Panc1 (cell line): ENCODE results near the gene PDLIM7.
A peak's percentile ranks its signal among the peaks of the same experiment; 100 is the strongest.

ENCODE experiments used
- POLR2AphosphoS5 ChIP-seq: IDR thresholded peaks from 2 replicates; pipeline ENCODE4 v1.6.1; 2012; ENCODE audit warnings: mild to moderate bottlenecking, low read depth, low read length, moderate library complexity
- SIN3A ChIP-seq: IDR thresholded peaks from 2 replicates; pipeline ENCODE4 v1.6.1; 2012; ENCODE audit warnings: low read depth, mild to moderate bottlenecking, low read length, moderate library complexity, borderline replicate concordance; ENCODE audit not compliant: insufficient read depth
- TF ChIP-seq, protein P1 (sequence below), 2 experiments: IDR thresholded peaks; 2 replicates each; pipeline ENCODE4 v1.6.1; 2011 to 2012; ENCODE audit warnings: low read depth in 2 of 2, control low read depth in 1 of 2, low read length in 1 of 2, mild to moderate bottlenecking in 1 of 2, moderate library complexity in 1 of 2; ENCODE audit not compliant: insufficient read depth in 1 of 2
- TF ChIP-seq, protein P2 (sequence below): fragments of 450-650 bp; IDR thresholded peaks from 2 replicates; pipeline ENCODE4 v1.5.1; 2017; ENCODE audit warnings: mild to moderate bottlenecking

DNA sequence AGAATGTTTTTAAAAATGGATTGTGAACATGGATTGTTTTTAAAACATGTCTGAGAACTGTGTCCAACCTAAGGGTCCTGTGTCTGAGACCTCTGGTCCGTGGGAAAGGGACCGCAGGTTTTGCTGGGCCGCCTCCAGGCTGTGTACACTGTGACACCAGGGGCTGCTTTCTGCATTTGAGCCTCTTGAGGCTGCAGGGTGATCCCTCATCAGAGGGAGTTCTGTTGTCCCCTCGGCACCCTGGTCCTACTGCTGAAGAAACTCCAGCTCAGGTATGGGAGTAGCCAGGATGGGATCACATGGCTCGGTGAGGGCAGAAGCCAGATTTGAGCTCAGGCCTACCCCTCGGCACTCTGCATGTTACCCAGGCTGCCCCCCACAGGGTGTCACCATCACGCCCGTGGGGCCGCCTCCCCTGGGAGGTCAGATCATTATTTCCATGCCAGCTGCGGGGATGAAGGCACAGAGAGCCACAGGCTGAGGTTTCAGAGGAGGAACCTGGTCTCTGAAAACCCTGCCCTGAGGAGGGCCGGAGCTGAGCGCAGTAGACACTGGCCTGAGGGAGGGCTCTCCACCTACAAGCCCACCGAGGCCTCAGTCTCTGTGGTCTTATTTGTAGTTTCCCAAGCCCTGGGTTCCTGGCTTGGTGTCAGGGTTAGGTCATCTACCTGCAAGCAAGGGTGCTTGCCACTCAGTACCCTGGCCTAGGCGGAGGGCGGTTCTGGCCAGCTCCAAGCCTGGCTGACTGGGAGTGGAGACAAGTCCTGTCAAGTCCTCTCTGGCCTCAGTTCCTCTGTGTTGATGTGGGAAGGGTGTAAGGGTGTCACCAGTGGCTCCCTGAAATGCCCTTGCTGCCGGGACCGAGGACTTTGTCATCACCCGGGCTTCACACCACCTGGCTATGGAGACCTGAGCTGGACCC lies 48.0 kb downstream of the PDLIM7 start:
- TF ChIP-seq, protein P1, sequence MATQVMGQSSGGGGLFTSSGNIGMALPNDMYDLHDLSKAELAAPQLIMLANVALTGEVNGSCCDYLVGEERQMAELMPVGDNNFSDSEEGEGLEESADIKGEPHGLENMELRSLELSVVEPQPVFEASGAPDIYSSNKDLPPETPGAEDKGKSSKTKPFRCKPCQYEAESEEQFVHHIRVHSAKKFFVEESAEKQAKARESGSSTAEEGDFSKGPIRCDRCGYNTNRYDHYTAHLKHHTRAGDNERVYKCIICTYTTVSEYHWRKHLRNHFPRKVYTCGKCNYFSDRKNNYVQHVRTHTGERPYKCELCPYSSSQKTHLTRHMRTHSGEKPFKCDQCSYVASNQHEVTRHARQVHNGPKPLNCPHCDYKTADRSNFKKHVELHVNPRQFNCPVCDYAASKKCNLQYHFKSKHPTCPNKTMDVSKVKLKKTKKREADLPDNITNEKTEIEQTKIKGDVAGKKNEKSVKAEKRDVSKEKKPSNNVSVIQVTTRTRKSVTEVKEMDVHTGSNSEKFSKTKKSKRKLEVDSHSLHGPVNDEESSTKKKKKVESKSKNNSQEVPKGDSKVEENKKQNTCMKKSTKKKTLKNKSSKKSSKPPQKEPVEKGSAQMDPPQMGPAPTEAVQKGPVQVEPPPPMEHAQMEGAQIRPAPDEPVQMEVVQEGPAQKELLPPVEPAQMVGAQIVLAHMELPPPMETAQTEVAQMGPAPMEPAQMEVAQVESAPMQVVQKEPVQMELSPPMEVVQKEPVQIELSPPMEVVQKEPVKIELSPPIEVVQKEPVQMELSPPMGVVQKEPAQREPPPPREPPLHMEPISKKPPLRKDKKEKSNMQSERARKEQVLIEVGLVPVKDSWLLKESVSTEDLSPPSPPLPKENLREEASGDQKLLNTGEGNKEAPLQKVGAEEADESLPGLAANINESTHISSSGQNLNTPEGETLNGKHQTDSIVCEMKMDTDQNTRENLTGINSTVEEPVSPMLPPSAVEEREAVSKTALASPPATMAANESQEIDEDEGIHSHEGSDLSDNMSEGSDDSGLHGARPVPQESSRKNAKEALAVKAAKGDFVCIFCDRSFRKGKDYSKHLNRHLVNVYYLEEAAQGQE (IDR thresholded peaks at IDR 0.05; ENCODE audit: insufficient read depth in 1 of 2, low read depth in 2 of 2, low read length in 1 of 2) = no peak
- TF ChIP-seq, protein P2, sequence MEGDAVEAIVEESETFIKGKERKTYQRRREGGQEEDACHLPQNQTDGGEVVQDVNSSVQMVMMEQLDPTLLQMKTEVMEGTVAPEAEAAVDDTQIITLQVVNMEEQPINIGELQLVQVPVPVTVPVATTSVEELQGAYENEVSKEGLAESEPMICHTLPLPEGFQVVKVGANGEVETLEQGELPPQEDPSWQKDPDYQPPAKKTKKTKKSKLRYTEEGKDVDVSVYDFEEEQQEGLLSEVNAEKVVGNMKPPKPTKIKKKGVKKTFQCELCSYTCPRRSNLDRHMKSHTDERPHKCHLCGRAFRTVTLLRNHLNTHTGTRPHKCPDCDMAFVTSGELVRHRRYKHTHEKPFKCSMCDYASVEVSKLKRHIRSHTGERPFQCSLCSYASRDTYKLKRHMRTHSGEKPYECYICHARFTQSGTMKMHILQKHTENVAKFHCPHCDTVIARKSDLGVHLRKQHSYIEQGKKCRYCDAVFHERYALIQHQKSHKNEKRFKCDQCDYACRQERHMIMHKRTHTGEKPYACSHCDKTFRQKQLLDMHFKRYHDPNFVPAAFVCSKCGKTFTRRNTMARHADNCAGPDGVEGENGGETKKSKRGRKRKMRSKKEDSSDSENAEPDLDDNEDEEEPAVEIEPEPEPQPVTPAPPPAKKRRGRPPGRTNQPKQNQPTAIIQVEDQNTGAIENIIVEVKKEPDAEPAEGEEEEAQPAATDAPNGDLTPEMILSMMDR = no peak
- TF ChIP-seq SIN3A (no peak), POLR2AphosphoS5 (peak; percentile 23; the same call in 1 of the 2 replicates)
